A673 (cell line): ENCODE measurements around the gene TFB2M. TPM values are rescaled to one million over a fixed set of nuclear protein-coding genes. Genes with fewer than 3 reads are reported as not detected.

Experiments used
- BruUV-seq: library from RNA; stranded (reverse); fragments of 400-500 nt; replicated peaks from 2 replicates; lab custom pipeline; 2021; lab: Mats Ljungman, UMichigan
- CTCF ChIA-PET: fragments of 300-600 bp; sonication (Branson Sonifier 250); formaldehyde crosslinking; loops from one replicate; lab custom pipeline; 2022; ENCODE audit warnings: antibody characterized with exemption; lab: Charles Lee
- POLR2A ChIA-PET: fragments of 300-600 bp; sonication (Branson Sonifier 250); formaldehyde crosslinking; loops from one replicate; lab custom pipeline; 2022; ENCODE audit warnings: antibody characterized with exemption; ENCODE audit not compliant: low non-redundant PET; lab: Charles Lee
- DNase-seq: peaks from one replicate; pipeline ENCODE4 v3.0.0-alpha.2; 2015; ENCODE audit warnings: low spot score
- H3K27ac ChIP-seq: fragments of 200-600 bp; sonication (generic); 2 replicates; pipeline ENCODE4 v1.5.1; 2016; ENCODE audit warnings: mixed run types, low read depth, mild to moderate bottlenecking, mixed read lengths, antibody characterized with exemption, low read length; ENCODE audit not compliant: poor library complexity, severe bottlenecking
- H3K27me3 ChIP-seq: fragments of 200-600 bp; sonication (generic); replicated peaks from 2 replicates; pipeline ENCODE4 v1.6.1; 2017; ENCODE audit warnings: mixed run types, low read depth, mild to moderate bottlenecking, mixed read lengths, antibody characterized with exemption, low read length; ENCODE audit not compliant: insufficient read depth, poor library complexity
- H3K36me3 ChIP-seq: fragments of 200-600 bp; sonication (generic); 2 replicates; pipeline ENCODE4 v1.6.1; 2016; ENCODE audit warnings: mixed run types, mild to moderate bottlenecking, mixed read lengths, antibody characterized with exemption, low read length; ENCODE audit not compliant: insufficient read depth, poor library complexity, severe bottlenecking
- H3K4me1 ChIP-seq: fragments of 200-600 bp; sonication (generic); 2 replicates; pipeline ENCODE4 v1.6.1; 2017; ENCODE audit warnings: mixed run types, mild to moderate bottlenecking, mixed read lengths, antibody characterized with exemption, low read length; ENCODE audit not compliant: insufficient read depth, poor library complexity, severe bottlenecking
- H3K4me3 ChIP-seq: fragments of 200-600 bp; sonication (generic); 2 replicates; pipeline ENCODE4 v1.5.1; 2016; ENCODE audit warnings: low read depth, mixed run types, mild to moderate bottlenecking, mixed read lengths, low read length; ENCODE audit not compliant: poor library complexity, severe bottlenecking
- H3K9me3 ChIP-seq: fragments of 200-600 bp; sonication (generic); 2 replicates; pipeline ENCODE4 v1.6.1; 2016; ENCODE audit warnings: mixed run types, low read depth, mild to moderate bottlenecking, mixed read lengths, antibody characterized with exemption, low read length; ENCODE audit not compliant: poor library complexity, severe bottlenecking
- EZH2 ChIP-seq: fragments of 200-600 bp; sonication (generic); IDR thresholded peaks from 2 replicates; pipeline ENCODE4 v1.6.1; 2017; ENCODE audit warnings: borderline replicate concordance, low read depth, mild to moderate bottlenecking, mixed read lengths, antibody characterized with exemption, low read length; ENCODE audit not compliant: poor library complexity, severe bottlenecking
- intact Hi-C: fragments of 100-400 bp; cut with micrococcal nuclease; formaldehyde crosslinking; loops from one replicate; pipeline ENCODE4 v1.10.0; 2022; ENCODE audit not compliant: unreplicated experiment
- total RNA-seq: library from RNA; stranded (reverse); gene quantifications from 2 replicates; pipeline ENCODE4 v1.2.3, GENCODE V29; 2021
- TF ChIP-seq, protein P1 (sequence below): fragments of 300-800, 200-600 bp; sonication (generic); conservative IDR thresholded peaks from 2 replicates; pipeline ENCODE4 v1.5.1; 2017; ENCODE audit warnings: low read depth, mild to moderate bottlenecking, antibody characterized with exemption, low read length, moderate library complexity, mixed read lengths

TFB2M gene
- total RNA-seq, 1 experiment from 2014 or later: 21.1 TPM

DNA sequence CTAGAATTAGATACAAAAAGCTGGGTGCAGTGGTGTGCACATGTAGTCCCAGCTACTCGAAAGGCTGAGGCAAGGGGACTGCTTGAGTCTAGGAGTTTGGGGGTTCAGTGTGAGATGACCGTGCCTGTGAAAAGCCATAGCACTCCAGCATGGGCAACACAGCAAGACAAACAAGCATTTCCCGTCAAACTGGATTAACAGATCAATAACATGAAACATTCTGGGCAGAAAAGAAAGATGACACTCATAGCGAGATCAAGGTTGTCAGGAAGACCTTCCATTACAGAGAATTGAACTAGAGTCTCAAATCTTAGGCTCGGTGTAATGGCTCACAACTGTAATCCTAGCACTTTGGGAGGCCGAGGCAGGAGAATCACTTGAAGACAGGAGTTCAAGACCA lies 14.0 kb downstream of the TFB2M start:
- H3K27me3 ChIP-seq: no peaks in the 10 kb centered on the region
- no peak for TF ChIP-seq EZH2
- TF ChIP-seq, protein P1, sequence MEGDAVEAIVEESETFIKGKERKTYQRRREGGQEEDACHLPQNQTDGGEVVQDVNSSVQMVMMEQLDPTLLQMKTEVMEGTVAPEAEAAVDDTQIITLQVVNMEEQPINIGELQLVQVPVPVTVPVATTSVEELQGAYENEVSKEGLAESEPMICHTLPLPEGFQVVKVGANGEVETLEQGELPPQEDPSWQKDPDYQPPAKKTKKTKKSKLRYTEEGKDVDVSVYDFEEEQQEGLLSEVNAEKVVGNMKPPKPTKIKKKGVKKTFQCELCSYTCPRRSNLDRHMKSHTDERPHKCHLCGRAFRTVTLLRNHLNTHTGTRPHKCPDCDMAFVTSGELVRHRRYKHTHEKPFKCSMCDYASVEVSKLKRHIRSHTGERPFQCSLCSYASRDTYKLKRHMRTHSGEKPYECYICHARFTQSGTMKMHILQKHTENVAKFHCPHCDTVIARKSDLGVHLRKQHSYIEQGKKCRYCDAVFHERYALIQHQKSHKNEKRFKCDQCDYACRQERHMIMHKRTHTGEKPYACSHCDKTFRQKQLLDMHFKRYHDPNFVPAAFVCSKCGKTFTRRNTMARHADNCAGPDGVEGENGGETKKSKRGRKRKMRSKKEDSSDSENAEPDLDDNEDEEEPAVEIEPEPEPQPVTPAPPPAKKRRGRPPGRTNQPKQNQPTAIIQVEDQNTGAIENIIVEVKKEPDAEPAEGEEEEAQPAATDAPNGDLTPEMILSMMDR: no peak
- ChIA-PET CTCF (no interaction called here), POLR2A (no interaction called here)
- H3K27ac ChIP-seq: no peak overlapping the region
- intact Hi-C loops: no loop called here
- H3K4me1 ChIP-seq: no peaks in the 10 kb centered on the region
- no TSS peak for BruUV-seq
- no peak for DNase-seq
- H3K9me3 ChIP-seq: no peaks in the 10 kb centered on the region
- peaks cover 45% of the 10 kb centered on the region for H3K36me3 ChIP-seq
- H3K4me3 ChIP-seq: no peak overlapping the region

DNA sequence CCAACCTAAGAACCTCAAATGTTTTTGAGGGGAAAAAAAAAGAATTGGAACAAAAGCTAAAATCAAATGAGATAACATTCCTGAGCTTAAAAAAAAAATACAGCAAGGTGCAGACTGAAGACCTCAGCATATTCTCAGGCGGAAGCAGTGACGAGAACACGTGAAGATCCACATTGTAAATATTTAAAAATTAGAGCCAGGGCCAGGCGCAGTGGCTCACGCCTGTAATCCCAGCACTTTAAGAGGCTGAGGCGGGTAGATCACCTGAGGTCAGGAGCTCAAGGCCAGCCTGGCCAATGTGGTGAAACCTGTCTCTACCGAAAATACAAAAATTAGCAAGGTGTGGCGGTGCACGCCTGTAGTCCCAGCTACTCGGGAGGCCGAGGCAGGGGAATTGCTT lies 15.7 kb downstream of the TFB2M start:
- POLR2A ChIA-PET: no interaction called here
- CTCF ChIA-PET: no interaction called here
- BruUV-seq: no TSS peak
- H3K27ac ChIP-seq: no peak overlapping the region
- no peaks in the 10 kb centered on the region for H3K27me3 ChIP-seq
- no peak for TF ChIP-seq EZH2
- TF ChIP-seq, protein P1: no peak
- no peak for DNase-seq
- intact Hi-C loops: no loop called here
- H3K9me3 ChIP-seq: no peaks in the 10 kb centered on the region
- H3K4me1 ChIP-seq: no peaks in the 10 kb centered on the region
- H3K36me3 ChIP-seq: peaks cover 37% of the 10 kb centered on the region
- H3K4me3 ChIP-seq: no peak overlapping the region

DNA sequence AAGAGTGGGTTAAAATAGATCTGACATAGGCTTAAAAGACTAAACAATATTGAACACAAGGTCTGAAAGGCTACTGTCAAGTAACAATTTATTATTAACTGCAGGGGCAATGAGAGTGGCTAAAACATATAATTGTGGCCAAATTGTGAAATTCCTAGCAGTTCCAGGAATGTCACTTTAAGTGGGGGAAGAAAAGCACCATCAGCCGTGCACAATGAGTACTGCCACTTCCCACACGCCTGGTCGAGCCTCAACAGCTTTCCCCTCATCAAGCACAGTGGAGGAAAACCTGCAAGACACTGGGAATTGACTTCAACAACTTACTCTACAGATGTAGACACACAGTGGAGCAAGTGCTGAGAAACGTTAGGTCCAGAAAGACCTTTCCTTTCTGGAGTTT lies 16.4 kb downstream of the TFB2M start:
- no peaks in the 10 kb centered on the region for H3K9me3 ChIP-seq
- CTCF ChIA-PET: no interaction called here
- intact Hi-C loops: no loop called here
- BruUV-seq: no TSS peak
- DNase-seq: no peak
- H3K27me3 ChIP-seq: no peaks in the 10 kb centered on the region
- H3K4me3 ChIP-seq: no peak overlapping the region
- no peaks in the 10 kb centered on the region for H3K4me1 ChIP-seq
- POLR2A ChIA-PET: no interaction called here
- H3K27ac ChIP-seq: no peak overlapping the region
- peaks cover 32% of the 10 kb centered on the region for H3K36me3 ChIP-seq
- TF ChIP-seq EZH2: no peak
- TF ChIP-seq, protein P1: no peak
